ENCODE results near the gene SNX9.

Gene SNX9

GRCh38 chr6:157860505-157860991 is 37.5 kb downstream of the SNX9 start:
- no peak for DNase-seq

GRCh38 chr6:157861184-157861583 is 38.1 kb downstream of the SNX9 start:
- DNase-seq: no peak

GRCh38 chr6:157861814-157862213 is 38.8 kb downstream of the SNX9 start:
- DNase-seq: no peak

DNA sequence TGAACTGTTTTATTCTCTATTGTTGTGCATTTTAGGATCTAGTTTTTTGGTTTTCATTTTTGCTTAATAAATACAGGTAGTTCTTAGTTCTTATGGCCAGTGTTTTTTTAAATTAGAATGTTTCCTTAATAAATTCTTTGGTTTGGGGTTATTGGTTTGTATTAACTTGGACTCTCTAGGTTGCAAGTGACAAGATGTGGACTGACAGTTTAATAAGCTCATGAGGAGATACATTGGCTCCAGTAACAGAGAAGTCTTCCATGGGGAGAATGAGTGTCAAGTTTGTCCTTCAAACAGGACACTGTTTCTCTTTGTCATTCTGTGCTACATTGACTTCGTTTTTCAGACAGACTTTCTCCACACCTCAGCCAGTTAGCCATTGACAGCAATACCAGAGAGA is 39.7 kb downstream of the SNX9 start:
- DNase-seq: no peak

DNA sequence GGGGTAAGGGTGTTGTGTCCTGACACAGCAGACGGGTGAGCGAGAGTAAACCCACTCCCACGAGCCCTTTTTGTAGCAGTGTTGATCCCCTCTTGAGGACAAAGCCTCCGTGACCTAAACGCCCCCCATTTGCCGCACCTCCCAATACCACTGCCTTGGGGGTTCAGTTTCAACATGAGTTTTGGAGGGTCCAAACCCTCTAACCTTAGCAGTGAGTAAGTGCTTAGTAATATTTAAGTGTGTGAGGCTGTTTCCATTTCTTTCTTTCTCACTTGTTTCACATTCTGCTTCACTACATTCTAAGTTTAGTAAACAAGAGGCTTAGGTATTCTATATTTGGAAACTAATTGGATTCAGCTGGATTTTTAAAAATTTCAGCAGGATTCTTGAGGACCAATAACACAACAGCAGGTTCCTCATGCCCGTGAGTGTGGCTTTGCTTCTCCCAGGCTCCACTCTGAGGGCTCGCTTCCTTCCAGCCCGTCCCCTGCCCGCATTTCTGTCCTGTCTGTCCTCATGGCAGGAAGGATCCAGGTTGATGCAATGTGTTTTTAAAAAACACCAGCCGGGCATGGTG is 41.2 kb downstream of the SNX9 start:
- DNase-seq: no peak

- no peak for DNase-seq
Measured at GRCh38 chr6:157865249-157865648, 42.2 kb downstream of the SNX9 start.

DNA sequence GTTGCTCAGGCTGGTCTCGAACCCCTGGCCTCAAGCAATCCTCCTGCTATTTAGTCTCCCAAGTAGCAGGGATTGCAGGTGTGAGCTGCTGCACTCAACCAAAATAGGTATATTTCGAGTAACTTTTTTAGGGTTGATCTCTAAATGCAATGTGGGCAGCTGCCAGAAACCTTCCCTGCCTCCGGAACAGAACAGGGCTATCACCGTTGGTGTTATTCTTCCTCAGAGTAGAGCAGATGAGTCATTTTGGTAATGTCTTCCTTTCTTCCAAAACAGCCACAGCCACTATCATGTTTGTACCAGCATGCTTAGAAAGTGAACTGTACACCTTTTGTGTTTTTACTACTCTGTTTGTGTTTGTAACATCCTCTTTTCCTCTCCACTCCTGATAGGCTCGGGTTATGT is 44.1 kb downstream of the SNX9 start:
- no peak for DNase-seq

GRCh38 chr6:157867981-157868380 is 44.9 kb downstream of the SNX9 start:
- DNase-seq: no peak

DNA sequence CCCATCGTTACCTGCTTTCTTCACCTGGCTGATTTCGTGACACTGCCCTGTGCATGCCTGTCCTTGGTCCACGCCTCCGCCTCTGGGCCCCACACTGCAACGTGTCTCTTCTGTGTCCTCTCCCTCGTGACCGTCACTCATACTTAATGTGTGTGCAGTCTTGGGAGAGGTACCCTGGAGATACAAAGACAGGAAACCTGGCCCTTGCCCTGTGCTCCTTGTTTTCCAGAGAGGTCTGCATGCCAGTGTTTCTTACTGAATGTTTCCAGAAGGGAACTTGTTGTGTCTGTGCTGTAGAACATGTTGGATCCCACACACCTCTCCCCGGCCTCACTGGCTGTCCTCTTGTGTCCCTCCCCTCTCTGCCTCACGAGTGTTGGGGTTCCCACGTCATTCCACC is 45.8 kb downstream of the SNX9 start:
- no peak for DNase-seq

DNA sequence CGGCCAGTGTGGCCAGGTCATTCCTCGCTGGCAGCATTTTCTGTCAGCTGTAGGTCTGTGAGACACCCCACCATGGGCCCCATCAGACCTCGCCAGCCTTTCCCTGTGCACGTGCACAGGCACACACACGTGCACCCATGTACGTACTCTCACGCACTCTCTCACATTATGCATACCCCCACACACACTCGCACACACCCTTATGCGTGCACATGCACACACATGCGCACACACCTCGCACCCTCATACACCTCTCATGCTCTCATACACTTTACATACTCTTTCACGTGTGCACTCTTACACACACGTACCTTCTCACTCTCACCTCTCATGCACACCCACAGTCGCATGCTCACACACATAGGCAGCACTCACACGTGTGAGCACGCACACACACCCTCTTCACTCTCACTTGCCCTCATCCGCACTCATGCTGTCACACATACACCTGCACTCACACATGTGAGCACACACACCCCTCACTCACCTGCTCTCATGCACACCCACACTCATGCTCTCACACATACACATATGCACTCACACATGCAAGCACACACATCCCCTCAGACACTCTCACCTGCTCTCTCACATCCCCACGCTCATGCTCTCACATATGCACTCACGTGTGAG is 46.7 kb downstream of the SNX9 start:
- DNase-seq: no peak

DNA sequence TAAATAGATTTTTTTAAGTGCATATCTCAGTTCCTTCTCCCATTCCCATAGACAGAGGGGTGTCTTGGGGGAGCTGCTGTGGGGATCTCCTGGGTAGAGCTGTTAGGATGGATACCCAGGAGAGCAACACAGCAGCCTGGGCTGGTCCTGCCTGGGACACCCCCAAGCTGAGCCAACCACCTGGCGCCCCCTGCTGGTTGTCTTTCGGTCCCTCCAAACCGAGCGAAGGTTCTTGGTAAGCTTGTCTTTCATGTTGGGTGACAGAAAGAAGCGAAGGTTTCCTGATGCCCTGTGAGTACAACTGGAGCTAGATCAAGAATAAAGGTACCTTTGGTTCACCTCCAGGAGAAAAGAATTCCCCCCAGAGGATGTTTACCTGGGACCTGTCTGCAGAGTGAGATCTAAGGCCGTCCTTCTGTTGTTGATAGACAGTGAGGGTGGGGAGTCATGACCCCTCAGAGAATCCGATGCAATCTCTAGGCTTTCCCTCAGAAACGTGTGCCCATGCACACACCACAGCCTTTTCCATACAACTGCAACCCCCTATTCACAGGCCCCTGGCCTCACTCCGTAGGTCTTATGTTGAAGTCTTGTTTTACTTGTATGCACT is 50.8 kb downstream of the SNX9 start:
- DNase-seq: peak; percentile 75

GRCh38 chr6:157877149-157877548 is 54.1 kb downstream of the SNX9 start:
- DNase-seq: no peak

DNA sequence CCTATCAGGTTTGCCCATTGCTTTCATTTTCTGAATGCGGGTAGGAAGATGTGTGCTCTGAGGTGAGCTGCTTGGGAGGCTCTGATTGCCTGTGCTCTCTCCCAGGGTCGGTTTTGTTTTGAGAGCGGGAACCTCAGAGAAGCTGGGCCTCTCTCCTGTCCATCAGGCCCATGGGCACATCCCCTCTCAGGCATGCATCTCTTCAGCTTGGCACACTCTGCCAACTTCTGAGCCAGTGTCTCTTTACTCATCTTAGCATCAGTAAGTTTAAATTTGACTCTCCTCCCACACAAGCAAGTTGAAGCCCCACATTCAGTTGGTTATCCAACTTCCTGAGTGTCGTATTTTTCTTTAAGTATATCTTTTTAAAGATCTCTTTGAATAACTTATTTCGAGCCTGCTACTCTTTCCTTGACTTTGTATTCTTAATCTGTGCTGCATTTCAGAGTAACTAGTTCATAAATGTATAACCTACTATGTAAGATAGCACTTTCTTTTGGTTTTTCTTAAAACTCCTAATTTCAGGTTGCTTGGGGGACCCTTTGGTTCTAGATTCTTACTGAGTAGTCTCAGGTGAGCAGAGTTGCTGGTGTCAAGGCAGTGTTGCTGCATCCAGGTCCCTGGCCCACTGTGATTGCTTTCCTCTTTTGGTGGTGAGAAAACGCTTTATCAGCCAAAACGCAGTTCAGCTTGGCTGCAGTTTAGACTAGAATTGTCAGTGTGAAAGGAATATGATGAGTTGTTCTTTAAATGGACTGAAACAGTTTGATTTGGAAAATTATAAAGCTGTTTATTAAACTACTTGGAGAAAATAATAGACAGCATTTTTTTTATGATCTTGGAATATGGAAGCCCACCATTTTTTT is 54.8 kb downstream of the SNX9 start:
- no peak for DNase-seq

DNA sequence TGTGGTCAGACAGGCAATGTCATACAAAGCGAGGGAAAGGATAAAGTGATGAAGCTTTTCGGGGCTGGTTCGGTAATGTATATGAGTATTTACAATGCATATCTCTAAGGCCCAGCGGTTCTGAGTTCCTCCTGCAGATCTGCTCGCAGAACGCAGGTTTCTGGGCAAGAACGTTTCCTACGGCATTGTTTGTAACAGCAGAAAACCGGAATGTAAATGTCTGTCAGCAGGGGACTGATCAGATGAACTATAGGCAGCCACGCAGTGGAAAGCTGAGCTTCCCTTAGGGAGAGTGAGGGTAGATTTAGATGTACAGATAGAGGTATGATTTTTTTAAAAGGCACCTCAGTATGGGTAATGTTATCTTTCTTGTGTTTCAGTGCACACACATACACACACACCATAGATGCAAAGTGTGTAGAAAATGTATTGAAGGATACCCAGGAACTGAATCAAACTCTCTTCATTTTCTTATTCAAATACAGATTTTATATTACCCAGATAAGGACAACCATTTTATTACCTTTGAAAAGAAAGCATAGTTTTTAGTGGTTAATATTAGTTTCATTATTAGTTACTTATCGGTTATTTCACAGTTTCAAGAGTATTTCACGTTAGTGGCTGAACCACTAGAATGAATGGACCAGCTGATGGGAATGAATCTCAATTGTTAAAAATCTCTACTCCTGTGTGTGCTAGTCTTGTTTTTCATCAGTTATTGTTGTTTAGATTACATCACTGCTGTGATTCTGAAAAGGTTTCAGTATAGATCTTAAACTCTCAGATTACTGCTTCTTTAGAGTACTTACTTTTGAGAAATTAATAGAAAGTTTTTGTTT is 56.2 kb downstream of the SNX9 start:
- no peak for DNase-seq

GRCh38 chr6:157879873-157880254 is 56.8 kb downstream of the SNX9 start:
- no peak for DNase-seq

- no peak for DNase-seq
Measured at GRCh38 chr6:157880534-157880933, 57.5 kb downstream of the SNX9 start.

- no peak for DNase-seq
Measured at GRCh38 chr6:157881342-157881741, 58.3 kb downstream of the SNX9 start.

DNA sequence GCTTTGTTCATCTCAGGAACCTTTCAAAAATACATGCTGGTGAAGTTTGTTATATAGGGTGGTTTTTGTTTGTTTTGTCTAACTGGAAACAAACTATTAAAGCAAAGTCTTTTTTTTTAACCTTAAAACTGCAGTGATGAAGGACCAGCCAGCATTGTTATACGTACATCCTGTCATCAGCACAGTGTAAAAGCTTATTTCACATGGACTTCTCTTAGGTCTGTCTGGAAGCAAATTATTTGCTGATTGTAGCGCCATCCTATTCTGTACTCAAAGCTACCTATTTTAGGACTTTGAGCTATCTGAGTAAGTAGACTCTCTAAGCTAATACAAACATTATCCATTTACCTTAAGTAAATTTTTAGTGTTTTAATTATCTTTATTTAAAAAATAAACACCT is 61.7 kb downstream of the SNX9 start:
- DNase-seq: no peak

- DNase-seq: peak; percentile 44
Measured at GRCh38 chr6:157885211-157885788, 62.3 kb downstream of the SNX9 start.

GRCh38 chr6:157885876-157886275 is 62.8 kb downstream of the SNX9 start:
- DNase-seq: no peak

- DNase-seq: no peak
Measured at GRCh38 chr6:157887892-157888291, 64.8 kb downstream of the SNX9 start.

Data from activated CD4-positive, alpha-beta T cell treated with anti-CD3 and anti-CD28 coated beads for 1 hour (primary cell).